HTERT RPE-1 (cell line): ENCODE measurements around the gene PPT2.

ENCODE experiments used
- in situ Hi-C: fragments of 300-500 bp; cut with MboI; formaldehyde crosslinking; loops from 4 replicates; pipeline ENCODE4 v1.14.3; 2020; ENCODE audit warnings: low sequenced_read_pairs

Gene PPT2

DNA sequence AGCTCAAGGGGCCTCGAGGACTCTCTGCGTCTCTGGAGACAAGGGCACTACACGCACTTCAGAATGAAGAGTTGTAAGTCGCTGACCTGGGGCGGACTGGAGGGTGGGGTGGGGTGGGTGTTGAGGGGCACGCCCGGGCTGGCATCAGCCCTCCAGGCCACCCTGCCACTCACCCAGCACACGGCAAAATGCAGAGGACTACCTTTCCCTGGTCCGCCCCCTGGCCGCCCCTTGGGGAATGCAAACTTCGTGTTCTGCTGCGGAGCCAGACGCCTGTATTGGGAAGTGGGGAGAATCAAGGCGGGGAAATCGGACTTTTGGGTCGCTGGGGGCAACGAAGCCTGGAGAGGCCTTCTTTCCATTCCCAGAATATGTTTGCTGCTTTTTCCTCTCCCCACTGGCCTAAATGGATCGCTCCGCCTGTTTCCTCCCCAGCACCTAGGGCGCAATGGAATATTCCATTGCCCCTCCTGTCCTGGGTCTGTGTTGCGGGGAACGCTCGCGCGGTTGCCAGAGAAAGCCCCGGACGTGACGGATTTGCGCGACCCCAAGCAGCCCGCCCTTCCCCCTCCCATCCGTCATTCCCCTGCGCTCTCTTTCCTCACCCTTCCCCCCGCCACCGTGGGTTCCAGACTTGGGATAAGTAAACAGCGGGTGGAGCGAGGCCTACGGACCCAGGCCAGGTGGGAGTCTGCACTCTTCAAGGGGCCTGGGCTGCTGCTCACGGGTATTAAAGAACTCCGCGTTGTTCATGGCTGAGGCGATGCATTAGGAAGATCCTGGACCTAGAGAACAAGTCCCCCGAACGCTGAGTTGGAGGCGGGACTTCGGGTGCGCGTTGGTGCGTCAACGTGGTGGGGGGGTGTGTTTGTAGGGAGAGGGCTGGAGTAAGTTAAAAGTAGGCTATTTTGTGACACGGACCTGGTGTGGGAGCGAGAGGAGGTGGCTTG lies at the start of gene PPT2:
Gene PPT2, plus strand, starts transcription at position 578 of the 950 bp plus-strand sequence. CDS start 454 bp downstream, outside the sequence.
- in situ Hi-C loops: no loop called here

- in situ Hi-C loops: no loop called here
Measured at GRCh38 chr6:32105433-32105832, 48.5 kb upstream of the PPT2 start.

- in situ Hi-C loops: no loop called here
Measured at GRCh38 chr6:32107406-32107805, 46.5 kb upstream of the PPT2 start.

GRCh38 chr6:32108094-32108627 lies 45.8 kb upstream of the PPT2 start:
- in situ Hi-C loops: no loop called here

- in situ Hi-C loops: no loop called here
Measured at GRCh38 chr6:32108727-32109113, 45.2 kb upstream of the PPT2 start.

DNA sequence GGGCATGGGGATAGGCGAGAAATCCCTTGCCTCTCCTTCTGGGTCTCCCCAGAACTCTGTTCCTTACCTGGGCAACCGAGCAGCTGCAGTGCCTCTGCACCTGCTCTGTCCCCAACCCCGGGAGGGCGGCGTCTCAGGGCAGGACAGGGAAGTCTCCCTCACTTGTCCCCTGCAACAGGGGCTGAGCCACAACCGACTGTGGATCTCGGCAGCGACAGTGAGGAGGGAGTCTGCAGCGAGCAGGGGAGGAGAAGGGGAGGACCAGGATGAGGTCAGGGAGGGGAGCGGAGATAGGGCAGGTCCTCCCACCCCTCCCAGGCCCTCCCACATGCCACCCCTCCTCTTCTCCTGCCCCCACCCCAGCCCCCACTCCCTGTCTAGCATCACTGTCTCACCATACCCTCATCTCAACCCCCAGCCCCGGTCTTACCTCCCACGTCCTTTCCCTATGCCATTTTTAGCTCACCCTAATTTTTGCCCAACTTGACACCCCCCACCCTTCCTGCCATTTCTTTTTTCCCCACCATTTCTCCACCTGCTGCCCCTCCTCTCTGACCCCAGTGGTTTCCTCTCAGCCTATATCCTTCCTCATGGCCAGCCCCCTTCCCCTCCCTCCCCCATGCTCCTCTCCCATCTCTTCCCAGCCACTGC lies 44.7 kb upstream of the PPT2 start, which contains the start of gene TNXB:
Gene TNXB, minus strand, starts transcription at position 225 of the 651 bp plus-strand sequence. CDS start 11,140 bp downstream, outside the sequence.
- in situ Hi-C loops: no loop called here

DNA sequence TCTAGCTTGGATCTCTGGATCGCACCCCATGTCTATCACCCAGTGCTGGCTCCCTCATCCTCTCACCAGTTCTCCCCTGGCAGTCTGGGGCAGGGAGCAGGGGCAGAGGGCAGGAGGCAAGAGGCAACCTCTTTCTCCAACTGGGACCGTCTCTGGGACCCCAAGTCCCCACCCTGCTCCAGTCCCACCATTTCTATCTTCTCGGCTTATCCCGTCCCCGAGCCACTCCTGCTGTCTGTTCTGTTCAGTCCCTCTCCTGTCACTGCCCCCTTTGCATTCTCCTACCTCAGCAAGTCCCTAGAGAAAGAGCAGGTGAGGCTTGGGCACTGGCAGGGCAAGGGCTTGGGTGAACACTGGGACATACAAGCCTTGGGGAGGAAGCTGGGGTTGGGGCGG lies 44.2 kb upstream of the PPT2 start:
- in situ Hi-C loops: no loop called here

DNA sequence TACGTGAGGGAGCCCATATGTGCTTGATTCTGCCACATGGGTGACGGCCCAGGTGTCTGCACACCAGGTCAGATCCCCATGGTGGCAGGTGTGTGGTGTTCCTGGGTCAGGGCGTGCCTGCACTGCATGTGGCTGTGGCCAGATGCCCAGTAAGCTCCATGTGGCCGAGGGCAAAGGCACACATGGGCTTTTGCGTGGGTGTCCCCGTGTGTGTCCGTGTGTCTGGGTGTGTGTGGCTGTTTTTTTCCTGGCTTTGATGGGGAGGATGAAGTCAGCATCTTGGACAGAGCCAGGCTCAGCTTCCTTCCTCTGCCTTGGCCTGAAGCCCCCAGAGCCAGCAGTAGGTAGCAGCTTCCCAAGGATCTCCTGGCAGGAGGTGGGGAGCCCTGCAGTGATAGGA lies 43.3 kb upstream of the PPT2 start:
- in situ Hi-C loops: no loop called here

DNA sequence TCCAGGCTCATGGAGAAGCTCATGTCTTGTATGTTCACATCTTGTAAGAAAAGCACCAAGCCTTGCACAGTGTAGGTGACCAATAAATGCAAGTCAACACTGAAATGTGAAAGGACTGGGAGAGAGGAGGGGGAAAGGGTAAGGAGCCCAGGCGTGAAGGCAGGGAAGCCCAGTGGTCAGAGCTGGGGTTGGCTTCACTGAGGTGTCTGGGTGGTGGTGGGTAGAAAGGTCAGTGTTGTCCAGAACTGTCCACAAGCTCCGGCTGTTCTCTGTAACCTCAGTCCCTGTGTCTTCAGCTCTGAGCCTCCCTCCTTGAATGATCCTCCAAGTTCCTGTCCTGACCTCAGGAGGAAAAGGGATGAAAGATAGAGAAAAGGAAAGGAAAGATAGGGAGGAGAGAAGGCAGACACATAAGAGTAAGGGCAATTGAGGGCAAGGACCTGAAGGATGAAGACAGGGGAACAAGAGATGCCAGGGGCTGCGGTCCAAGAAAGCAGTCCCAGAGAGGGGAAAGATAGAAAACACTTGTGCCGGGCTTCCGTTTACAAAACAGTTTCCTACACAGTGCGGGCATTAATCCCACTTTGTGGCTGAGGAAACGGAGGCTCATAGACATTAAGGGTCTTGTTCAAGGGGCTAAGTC lies 42.4 kb upstream of the PPT2 start:
- in situ Hi-C loops: no loop called here

- in situ Hi-C loops: no loop called here
Measured at GRCh38 chr6:32112431-32112980, 41.4 kb upstream of the PPT2 start.

GRCh38 chr6:32113386-32114352 lies 40.3 kb upstream of the PPT2 start:
- in situ Hi-C loops: no loop called here

- in situ Hi-C loops: no loop called here
Measured at GRCh38 chr6:32114796-32115195, 39.1 kb upstream of the PPT2 start.

DNA sequence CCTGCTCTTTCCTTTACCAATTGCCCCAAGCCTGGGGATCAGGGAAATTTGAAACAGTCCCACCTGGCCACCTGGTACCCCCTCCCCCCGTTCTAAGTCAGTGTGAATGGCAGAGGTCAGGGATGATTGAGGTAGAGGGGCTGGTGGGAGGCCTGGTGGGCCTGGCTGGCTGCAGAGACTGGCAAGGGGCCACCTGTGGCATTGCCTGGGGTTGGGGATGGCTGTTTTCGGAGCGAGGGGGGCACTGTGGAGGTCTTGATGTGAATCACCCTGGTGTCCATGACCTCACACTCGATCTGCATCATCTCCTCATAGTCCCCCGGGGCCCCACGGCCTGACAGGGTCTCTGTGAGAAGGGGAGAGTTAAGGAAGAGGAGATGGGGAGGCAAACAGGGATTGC lies 38.3 kb upstream of the PPT2 start:
- in situ Hi-C loops: no loop called here

DNA sequence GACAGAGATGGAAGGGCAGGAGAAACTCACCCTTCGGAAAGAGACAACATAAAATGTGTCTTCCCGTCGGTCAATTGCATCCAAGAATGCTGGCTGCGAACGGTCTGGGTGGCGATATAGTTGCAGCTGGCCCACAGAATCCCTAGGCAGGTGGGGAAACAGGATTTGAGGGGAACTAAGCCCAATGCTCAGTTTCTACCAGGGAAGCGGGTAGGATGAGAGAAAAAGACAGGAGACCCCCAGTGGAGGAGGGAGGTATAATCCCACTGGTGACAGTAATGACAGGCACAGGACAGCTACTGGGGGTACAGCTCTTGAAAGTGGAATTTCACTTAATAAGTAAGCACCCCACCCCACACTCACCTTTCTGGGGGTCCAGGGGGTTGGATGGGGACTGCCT lies 37.3 kb upstream of the PPT2 start:
- in situ Hi-C loops: no loop called here

DNA sequence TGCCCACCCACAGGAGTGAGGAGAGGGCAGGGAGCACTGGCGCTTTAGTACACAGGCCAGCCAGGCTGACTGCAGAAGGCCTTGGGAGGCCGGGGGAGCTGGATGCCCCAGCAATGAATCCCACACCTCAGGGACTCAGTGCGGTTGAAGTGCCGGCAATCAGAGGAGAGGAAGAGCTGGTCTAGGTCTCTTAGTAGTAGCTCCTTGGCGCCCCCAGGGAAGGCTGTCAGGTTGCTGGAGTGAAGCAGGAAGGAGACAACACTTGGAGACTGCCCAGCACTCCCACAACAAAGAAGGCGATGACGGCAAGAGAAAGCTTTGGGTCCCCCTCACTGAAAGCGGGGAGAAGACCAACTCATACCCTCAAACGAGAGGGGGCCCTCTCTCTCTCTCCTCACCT lies 36.5 kb upstream of the PPT2 start:
- in situ Hi-C loops: no loop called here

DNA sequence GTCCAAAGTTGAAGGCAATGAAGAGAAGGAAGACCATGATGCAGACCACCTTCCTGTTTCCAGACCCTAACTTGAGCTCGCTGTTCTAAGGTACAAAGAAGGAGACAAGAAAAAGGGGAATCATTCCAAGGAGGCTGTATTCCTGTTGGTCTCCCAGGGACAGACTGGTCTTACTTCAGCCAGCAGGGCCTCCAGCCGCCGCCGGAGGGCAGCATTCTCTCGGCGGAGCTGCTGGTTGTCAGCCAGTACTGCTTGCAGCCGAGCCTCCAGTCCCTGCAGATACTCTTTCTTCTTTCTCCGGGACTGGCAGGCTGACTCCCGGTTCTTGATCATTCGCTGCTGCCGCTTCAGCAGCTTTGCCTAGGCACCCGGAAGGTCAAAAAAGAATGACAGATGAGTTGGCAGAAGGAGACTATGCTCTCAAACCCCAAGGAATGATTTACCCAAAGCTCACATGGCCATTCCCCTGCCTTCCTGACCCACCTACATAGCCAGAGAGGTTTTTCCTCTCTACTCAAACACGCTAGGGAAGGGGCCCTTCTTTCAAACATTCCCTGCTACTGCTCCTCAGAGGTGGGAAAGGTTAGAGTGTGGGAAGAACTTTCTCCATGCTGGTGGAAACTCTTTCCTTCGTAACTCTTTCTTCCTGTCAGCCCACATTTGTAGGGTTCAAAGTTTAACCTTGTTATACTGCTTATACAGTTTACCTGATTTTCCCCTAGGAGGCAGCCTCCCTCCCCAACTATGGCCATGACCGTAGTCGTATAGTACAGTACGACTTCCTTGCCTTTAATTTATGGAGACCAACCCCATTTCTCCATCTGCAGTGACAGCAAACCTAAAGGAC lies 34.9 kb upstream of the PPT2 start:
- in situ Hi-C loops: no loop called here

- in situ Hi-C loops: no loop called here
Measured at GRCh38 chr6:32120573-32121059, 33.3 kb upstream of the PPT2 start.

DNA sequence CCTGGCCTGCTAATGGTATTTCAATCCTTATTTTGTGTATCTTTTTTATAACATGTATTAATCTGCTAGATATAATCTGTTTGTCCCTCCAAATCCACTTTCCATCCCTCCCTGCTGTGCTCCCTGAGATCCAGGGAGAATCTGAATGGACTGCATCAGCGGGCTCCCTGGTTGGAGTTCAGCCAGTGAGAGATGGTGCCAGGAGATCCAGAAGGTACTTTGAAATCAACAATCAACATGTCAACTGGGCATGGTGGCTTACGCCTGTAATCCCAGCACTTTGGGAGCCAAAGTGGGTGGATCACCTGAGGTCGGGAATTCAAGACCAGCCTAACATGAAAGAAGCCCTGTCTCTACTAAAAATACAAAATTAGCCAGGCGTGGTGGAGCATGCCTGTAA lies 30.3 kb upstream of the PPT2 start:
- in situ Hi-C loops: no loop called here

DNA sequence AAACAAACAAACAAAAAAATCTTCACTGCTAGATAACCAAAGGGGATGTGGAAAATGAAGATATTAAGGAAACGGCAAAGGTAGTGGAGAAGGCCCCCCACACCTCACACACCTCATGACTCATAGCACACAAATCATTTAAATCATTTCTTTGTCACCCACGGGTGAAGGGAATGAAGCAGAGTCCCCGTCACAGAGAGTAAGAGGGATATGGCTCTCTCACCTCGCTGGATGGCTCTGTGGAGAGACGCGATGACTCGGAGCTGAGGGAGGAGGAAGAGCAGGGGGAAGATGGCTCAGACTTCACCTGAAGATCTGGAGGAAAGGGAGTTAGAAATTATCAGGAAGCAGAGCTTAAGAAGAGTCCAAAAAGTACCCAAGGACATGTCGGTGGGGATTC lies 27.1 kb upstream of the PPT2 start:
- in situ Hi-C loops: no loop called here
